Measurements from ENCODE around the gene MYOZ3. TPM values are rescaled to one million over a fixed set of nuclear protein-coding genes. Genes with fewer than 3 reads are reported as not detected.

The MYOZ3 gene
- total and polyA plus RNA-seq, 10 of the 15 experiments (the other 5 are each of a cell fraction or from before 2014, with no cell fraction given): 0.04 to 1.1 (median 0.10) TPM; not detected in 4

- H3K4me1 ChIP-seq (ENCODE audit: control insufficient read depth, insufficient read depth, low read length): peaks cover 12% of the 10 kb centered on the region
- H3K27me3 ChIP-seq (replicated peaks in 1 of 2; ENCODE audit: control insufficient read depth in 2 of 2, insufficient read depth in 2 of 2, low read length in 1 of 2): no peaks in the 10 kb centered on the region
- ChIA-PET CTCF (interaction anchor here (0.9 kb wide), 1 partner anchor 11 kb away, joined by 3 read pairs; no protein-coding TSS in a partner anchor), SMC1A (ENCODE audit: uncharacterized antibody, unreplicated experiment) (no interaction called here), RAD21 (ENCODE audit: unreplicated experiment) (no interaction called here), POLR2A (no interaction called here)
- H3K9ac ChIP-seq (ENCODE audit: control insufficient read depth, insufficient read depth, low read length): no peak overlapping the region
- H3K36me3 ChIP-seq (ENCODE audit: control insufficient read depth in 2 of 2, insufficient read depth in 2 of 2, low read length in 1 of 2): no peaks in the 10 kb centered on the region
- H2AFZ ChIP-seq (ENCODE audit: control insufficient read depth, low read depth, low read length): no peak overlapping the region
- ATAC-seq: no peak
- no peak overlapping the region for H3K4me3 ChIP-seq
- H3K27ac ChIP-seq (ENCODE audit: control insufficient read depth, insufficient read depth): no peak overlapping the region
- in situ Hi-C loops (cut with MboI): no loop called here
- WGBS (ENCODE audit: insufficient coverage, insufficient replicate concordance, low lambda C conversion rate, missing lambda C conversion rate): 70% methylated on average over 9 of the region's 9 CpGs
- no TSS peak for BruUV-seq (replicated peaks)
- no peak overlapping the region for H3K4me2 ChIP-seq (ENCODE audit: control insufficient read depth, insufficient read depth)
- H3K9me3 ChIP-seq (replicated peaks; ENCODE audit: control insufficient read depth, insufficient read depth, low read length): no peaks in the 10 kb centered on the region
- no peak for FAIRE-seq
- no peaks in the 10 kb centered on the region for H4K20me1 ChIP-seq (ENCODE audit: control insufficient read depth, insufficient read depth)
- TF ChIP-seq PKNOX1 (IDR thresholded peaks at IDR 0.05) (peak; percentile 33; the same call in 1 of the 2 replicates), KLF5 (IDR thresholded peaks at IDR 0.05; ENCODE audit: partially characterized antibody) (no peak), PAX8 (IDR thresholded peaks at IDR 0.05) (no peak)
- peaks cover 26% of the 10 kb centered on the region for H3K79me2 ChIP-seq (ENCODE audit: control insufficient read depth, insufficient read depth, low read length)
- no peak for DNase-seq (ENCODE audit: low read depth, low spot score)
- intact Hi-C loops (cut with micrococcal nuclease; ENCODE audit: unreplicated experiment): no loop called here
Observed at GRCh38 chr5:150630461-150631325, 30.4 kb upstream of the MYOZ3 start.

- H2AFZ ChIP-seq (ENCODE audit: control insufficient read depth, low read depth, low read length): no peak overlapping the region
- 87% methylated on average over 6 of the region's 6 CpGs for WGBS (ENCODE audit: insufficient coverage, insufficient replicate concordance, low lambda C conversion rate, missing lambda C conversion rate)
- POLR2A ChIA-PET: no interaction called here
- no peak for TF ChIP-seq TCF3 (IDR thresholded peaks at IDR 0.05; ENCODE audit: borderline replicate concordance, insufficient read depth, low read depth, low read length)
- TF ChIP-seq POLR2A (IDR thresholded peaks at IDR 0.05; ENCODE audit: low read depth, low read length): no peak
- no peak for TF ChIP-seq BHLHE40 (IDR thresholded peaks at IDR 0.05; ENCODE audit: borderline replicate concordance in 1 of 2, low read depth in 2 of 2, low read length in 1 of 2)
- TF ChIP-seq SMAD5 (IDR thresholded peaks at IDR 0.05; ENCODE audit: low read depth): no peak
- TF ChIP-seq STAT3 (IDR thresholded peaks at IDR 0.05; ENCODE audit: low read depth, low read length): no peak
- no peak for TF ChIP-seq WRNIP1 (IDR thresholded peaks at IDR 0.05; ENCODE audit: borderline replicate concordance, low read depth, low read length)
- TF ChIP-seq RELA (IDR thresholded peaks at IDR 0.05; ENCODE audit: borderline replicate concordance, partially characterized antibody): no peak
- no peak for TF ChIP-seq SIN3A (IDR thresholded peaks at IDR 0.05; ENCODE audit: low read depth, low read length)
- TF ChIP-seq TBL1XR1 (IDR thresholded peaks at IDR 0.05; ENCODE audit: low read depth, low read length): no peak
- no peak for TF ChIP-seq E2F8 (IDR thresholded peaks at IDR 0.05; ENCODE audit: low read depth, partially characterized antibody)
- no peak for TF ChIP-seq MEF2B (IDR thresholded peaks at IDR 0.05; ENCODE audit: partially characterized antibody, poor library complexity, severe bottlenecking)
Observed at GRCh38 chr5:150631326-150631701, 29.7 kb upstream of the MYOZ3 start.

More at GRCh38 chr5:150631326-150631701, 29.7 kb upstream of the MYOZ3 start:
- intact Hi-C loops (cut with micrococcal nuclease; ENCODE audit: unreplicated experiment): no loop called here
- DNase-seq (ENCODE audit: low read depth, low spot score) (no peak), ATAC-seq (no peak), FAIRE-seq (no peak)
- Histone ChIP-seq H3K27ac (ENCODE audit: control insufficient read depth, insufficient read depth) (no peak overlapping the region), H4K20me1 (ENCODE audit: control insufficient read depth, insufficient read depth) (no peaks in the 10 kb centered on the region), H3K4me2 (ENCODE audit: control insufficient read depth, insufficient read depth) (no peak overlapping the region), H3K9ac (ENCODE audit: control insufficient read depth, insufficient read depth, low read length) (no peak overlapping the region), H3K9me3 (replicated peaks; ENCODE audit: control insufficient read depth, insufficient read depth, low read length) (no peaks in the 10 kb centered on the region), H3K36me3 (ENCODE audit: control insufficient read depth in 2 of 2, insufficient read depth in 2 of 2, low read length in 1 of 2) (no peaks in the 10 kb centered on the region), H3K4me3 (no peak overlapping the region), H3K79me2 (ENCODE audit: control insufficient read depth, insufficient read depth, low read length) (peaks cover 19% of the 10 kb centered on the region), H3K4me1 (ENCODE audit: control insufficient read depth, insufficient read depth, low read length) (peaks cover 6% of the 10 kb centered on the region), H3K27me3 (replicated peaks in 1 of 2; ENCODE audit: control insufficient read depth in 2 of 2, insufficient read depth in 2 of 2, low read length in 1 of 2) (no peaks in the 10 kb centered on the region)
- CTCF ChIA-PET: interaction anchor here (0.9 kb wide), 1 partner anchor 11 kb away, joined by 3 read pairs; no protein-coding TSS in a partner anchor
- in situ Hi-C loops (cut with MboI): no loop called here
- SMC1A ChIA-PET (ENCODE audit: uncharacterized antibody, unreplicated experiment): no interaction called here
- RAD21 ChIA-PET (ENCODE audit: unreplicated experiment): no interaction called here
- BruUV-seq (replicated peaks): no TSS peak
